ENCODE results near the gene HES4.

DNA sequence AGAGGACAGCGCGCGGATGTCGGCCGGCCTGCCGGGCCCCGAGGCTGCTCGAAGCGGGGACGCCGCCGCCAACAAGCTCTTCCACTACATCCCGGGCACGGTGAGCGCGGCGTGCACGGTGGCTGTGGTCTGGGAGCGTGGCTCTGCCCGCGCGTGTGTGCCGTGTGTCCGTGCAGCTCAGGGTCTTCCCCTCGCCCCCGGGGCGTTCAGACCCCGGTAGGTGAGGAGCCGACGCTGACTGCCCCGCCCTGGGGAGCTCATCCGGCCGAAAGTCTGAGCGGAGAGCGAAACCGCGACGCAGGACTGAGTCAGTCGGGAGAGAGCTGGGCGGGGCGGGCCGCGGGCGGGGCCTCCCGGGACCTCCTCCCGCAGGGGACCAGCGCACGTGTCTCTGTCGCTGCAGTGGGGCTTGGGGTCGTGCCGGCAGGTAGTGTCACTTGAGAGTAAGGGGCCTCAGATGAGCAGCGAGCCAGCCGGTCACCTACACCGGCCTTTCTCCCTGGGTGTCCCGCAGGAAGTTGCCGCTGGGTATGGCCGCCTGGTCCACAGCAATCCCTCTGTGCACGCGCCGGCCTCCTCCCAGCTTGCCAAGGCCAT, 33.1 kb downstream of the HES4 start:
- TF ChIP-seq, protein P1, sequence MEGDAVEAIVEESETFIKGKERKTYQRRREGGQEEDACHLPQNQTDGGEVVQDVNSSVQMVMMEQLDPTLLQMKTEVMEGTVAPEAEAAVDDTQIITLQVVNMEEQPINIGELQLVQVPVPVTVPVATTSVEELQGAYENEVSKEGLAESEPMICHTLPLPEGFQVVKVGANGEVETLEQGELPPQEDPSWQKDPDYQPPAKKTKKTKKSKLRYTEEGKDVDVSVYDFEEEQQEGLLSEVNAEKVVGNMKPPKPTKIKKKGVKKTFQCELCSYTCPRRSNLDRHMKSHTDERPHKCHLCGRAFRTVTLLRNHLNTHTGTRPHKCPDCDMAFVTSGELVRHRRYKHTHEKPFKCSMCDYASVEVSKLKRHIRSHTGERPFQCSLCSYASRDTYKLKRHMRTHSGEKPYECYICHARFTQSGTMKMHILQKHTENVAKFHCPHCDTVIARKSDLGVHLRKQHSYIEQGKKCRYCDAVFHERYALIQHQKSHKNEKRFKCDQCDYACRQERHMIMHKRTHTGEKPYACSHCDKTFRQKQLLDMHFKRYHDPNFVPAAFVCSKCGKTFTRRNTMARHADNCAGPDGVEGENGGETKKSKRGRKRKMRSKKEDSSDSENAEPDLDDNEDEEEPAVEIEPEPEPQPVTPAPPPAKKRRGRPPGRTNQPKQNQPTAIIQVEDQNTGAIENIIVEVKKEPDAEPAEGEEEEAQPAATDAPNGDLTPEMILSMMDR (IDR thresholded peaks at IDR 0.05): no peak
- no peak for TF ChIP-seq POLR2A (IDR thresholded peaks at IDR 0.05)

All from breast epithelium (tissue), 3 donors.